CD4-positive, alpha-beta T cell treated with Interleukin-1 beta for 1 hour (primary cell): ENCODE data around the gene HAP1.
"Not testable (repeated sequence)": the region's sequence is repeated elsewhere in the genome, so short reads cannot be mapped to it uniquely, and the experiment has no call there.

ENCODE experiments used
- DNase-seq, 2 donors: peaks; one replicate each; pipeline ENCODE4 v3.0.0-alpha.2; 2020 to 2022

HAP1 gene

DNA sequence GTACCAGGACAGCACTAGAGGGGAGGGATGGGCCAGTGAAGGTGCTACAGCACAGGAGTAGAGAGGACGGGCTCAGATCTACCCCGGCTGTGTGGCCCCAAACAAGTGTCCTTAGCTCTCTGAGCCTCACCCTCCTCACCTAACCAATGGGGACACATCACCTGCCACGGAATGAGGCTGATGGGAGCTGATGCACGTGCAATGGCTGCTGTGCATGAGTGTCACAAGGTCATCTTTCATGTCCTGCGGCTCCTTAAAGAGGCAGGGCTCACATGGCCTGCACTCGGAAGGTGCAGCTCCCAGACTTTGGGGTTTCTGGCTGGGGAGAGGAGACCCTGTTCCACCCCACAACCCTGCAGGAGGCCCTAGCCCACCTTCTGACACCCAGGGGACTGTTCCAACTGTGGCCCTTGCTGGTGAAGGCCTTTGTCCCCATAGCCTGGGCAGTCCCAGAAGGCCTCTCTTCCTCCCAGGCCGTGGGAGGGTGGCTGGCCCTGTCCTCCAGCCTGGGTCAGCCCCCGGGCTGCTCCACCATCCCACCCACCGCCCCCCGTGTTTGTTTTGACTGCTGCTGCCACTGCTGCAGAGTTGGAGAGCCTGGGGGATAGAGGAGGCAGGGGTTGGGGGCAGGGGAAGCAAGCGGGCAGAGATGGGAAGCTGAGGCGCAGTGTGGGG is 10.5 kb downstream of the HAP1 start:
- DNase-seq = no peak

DNA sequence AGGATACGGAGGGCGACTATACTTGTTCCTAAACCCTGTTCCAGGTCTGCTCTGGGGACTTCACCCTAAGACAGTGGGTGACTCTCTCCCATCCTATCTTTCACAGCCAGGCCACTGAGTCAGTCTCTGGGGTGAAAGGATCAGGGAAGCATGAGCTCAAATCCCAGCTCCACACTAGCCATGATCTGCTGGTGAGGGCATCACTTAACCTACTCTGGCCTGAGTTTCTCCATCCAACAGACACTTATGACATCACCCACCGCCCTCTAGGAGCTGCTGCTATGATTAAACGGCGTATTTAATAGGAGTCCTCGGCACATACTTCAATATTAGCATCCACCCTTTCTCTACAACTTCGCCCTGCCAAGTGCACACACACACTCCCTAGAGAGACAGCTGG is 12.2 kb downstream of the HAP1 start:
- DNase-seq = no peak

DNA sequence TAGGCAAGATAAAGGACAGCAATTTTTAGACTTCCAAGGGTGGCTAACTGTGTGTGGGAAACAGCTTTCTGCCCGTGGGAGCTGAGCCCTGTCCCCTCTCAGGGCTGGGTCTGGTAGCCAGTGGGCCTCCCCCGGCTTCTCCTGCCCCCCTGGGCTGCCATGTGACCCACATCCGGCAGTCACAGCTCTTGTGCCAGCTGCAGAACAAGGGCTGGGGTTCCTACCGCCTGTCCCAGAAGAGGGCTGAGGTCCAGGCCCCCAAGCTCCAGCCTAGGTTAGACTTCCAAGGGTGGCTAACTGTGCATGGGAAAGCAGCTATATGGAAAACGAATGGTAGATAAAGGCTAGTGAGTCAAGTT is 16.2 kb downstream of the HAP1 start:
- DNase-seq = no peak

DNA sequence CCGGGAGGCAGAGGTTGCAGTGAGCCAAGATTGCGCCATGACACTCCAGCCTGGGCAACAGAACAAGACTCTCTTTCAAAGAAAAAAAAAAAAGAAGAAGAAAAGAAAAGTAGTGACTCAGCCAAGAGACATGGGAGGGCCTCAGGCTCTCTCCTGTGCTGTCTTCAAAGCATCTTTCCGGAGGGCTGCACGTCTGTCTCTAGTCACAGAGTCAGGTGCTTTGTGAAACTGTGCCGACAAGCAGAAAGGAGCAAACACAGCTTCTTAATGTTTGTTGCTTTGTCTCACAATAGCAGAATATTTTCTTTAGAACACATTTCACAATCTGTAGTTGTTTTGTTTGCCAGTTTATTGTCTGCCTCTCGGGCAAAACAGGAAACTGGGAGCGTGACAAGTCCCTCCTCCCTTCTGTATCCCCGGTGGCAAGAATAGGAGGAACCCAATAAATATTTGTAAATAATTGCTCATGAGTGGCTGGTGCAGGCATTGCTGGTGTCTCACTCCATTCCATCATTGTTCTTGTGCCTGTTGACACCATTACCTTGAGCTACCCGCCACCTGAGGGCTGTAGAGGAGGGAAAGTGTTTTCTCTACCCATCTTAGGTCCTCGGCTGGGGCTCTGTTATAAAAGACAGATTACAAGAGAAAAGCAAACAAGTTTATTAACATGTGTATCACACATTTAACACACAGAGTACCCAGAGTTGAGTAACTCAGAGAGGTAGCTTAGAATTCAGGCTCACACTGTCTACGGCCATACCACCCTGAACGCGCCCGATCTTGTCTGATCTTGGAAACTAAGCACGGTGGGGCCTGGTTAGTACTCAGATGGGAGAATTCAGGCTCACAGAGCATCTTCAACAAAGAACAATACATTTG is 16.8 kb downstream of the HAP1 start:
- DNase-seq = no peak

DNA sequence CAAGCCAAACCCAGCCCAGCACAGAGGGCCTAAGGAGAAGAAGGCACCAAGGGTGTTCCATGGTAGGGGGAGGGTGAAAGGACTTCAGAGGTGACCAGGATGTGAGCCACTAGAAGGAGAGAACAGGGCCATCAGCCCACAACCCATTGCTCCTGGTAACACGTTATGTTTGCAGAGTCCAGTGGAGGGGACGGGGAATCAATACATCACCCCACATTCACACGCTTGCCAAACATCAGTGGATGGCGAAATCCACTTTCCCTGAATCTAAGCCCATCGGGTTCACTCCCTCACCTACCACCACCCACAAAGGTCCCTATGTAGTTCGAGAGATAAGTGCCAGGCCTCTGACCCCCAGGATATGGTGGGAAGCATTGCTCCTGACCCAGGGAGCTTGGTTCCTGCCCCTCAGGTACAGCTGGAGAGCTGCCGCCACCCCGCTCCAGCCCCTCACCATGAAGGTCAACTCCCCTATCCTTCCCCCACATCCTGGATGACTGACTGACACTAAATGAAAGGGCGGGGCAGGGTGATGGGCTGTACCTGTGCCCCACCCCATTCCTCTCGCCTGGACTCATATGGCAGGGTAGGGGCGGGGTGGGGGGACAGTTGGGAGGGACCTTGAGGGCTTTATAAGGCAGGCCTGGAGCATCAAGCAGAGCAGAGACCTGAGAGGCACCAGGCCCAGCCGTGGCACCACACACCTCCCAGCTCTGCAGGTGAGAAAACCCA is 22.6 kb downstream of the HAP1 start, which contains the start of gene GAST:
Gene GAST (plus strand): TSS at position 663 of the 732 bp plus-strand sequence. CDS start 3,106 bp downstream, outside the sequence.
- no peak for DNase-seq

DNA sequence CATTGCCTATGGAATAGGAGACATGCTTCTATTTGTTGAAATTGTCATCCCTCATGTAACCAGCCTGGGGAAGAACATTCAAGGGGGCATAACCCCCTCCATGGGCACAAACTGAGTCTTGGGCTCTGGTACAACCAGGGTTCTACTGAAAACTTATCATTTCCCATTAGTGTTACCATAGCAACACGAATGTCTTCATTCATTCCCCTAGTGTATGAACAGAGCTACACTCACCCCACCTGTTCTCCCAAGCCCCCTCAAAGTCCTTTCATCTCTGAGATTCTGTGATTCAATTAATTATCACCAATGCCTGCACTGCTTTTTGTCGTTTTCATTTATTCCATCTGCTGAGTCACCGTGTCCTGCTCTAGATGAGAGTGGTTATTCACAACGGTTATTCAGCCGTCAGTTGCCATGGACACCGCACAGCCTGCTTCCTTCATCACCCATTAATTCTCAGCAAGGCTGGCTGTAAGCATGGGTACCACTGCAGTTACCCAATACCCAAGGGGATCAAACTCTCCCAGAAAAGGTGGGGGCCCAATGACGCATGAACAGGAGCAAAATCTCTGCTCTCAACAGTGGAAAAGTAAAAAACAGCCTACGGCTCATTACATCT is 23.9 kb downstream of the HAP1 start:
- no peak for DNase-seq

DNA sequence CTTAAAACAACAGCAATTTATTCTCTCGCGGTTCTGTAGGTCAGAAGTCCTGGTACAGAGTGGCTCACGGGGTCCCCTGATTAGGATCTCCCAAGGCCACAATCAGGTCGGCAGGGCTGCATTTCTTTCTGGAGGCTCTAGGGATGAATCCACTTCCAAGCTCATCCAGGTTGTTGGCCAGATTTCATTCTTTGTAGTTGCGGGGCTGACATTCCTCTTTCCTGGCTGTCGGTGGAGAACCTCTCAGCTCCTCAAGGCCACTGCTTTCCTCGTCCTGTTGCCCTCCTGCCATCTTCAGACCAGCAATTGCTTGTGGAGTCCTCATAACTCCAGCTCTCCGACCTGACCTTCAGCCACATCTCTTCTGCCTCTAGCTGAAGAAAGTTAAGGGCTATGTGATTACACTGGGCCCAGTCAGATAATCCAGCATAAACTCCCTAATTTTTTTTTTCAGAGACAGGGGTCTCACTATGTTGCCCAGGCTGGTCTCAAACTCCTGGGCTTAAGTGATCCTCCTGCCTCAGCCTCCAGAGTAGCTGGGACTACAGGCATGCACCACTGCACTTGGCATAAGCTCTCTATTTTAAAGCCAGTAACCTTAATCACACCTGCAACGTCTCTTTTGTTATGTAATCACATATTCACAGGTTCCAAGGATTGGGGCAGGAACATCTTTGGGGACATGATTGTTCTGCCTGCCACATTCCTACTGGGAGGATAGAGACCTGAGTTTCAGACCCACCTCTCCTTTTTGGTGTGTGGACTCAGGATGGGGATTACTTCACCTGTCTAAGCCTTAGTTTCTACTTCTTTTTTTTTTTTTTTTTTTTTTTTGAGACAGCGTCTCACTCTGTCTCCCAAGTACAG is 26.4 kb downstream of the HAP1 start:
- DNase-seq = no peak

DNA sequence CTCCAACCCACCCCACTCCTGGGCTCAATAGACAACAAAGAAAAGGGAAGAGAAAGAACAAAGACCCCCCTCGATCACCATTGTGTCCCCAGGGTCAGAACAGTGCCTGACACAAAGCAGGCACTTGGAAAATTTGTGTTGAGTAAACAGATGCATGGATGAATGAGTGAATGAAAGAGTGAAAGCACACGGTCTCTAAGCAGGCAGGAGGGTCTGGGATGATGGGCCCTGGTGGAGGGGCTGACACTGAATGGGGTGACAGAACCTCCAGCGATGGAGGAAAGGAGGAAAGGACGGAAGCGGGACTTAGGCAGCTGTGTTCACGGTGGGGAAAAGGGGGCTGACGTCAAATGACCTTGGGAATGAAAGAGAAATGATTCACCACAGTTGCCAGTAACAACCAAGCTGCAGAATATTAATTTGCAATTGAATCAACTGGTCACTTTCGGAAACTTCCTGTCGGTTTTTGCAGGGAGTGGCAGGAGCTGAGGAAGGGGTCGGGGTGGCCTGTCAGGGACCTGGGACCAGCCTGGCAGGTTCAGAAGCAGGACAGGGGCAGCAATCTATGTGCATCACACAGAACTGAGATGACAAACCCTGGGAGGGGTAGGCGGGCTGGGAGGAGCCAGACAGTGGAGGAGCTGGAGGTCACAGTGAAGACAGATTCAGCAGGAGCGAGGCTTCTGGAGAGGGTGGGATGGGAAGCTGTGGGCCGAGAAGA is 29.0 kb downstream of the HAP1 start:
- no peak for DNase-seq

DNA sequence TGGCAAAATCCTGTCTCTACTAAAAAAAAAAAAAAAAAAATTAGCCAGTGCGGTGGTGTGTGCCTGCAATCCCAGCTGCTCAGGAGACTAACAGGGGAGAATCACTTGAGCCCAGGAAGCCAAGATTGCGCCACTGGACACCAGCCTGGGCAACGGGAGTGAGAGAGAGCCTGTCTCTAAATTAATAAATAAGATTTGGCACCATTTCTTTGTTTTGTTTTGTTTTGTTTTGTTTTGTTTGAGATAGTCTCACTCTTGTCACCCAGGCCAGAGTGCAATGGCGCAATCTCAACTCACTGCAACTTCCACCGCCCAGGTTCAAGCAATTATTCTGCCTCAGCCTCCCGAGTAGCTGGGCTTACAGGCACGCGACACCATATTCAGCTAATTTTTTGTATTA is 31.7 kb downstream of the HAP1 start:
- DNase-seq = no peak

DNA sequence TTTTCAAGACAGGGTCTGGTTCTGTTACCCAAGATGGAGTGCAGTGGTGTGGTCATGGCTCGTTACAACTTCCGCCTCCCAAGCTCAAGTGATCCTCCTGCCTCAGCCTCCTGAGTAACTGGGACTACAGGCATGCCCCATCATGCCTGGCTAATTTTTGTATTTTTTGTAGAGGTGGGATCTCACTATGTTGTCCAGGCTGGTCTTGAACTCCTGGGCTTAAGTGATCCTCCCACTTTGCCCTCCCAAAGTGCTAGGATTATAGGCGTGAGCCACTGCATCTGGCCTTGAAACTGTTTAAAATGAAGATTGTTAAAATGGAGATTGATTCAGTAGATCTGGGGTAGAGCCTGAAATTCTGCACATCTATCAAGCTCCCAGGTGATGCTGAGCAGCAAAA is 33.6 kb downstream of the HAP1 start:
- DNase-seq = not testable (repeated sequence)

DNA sequence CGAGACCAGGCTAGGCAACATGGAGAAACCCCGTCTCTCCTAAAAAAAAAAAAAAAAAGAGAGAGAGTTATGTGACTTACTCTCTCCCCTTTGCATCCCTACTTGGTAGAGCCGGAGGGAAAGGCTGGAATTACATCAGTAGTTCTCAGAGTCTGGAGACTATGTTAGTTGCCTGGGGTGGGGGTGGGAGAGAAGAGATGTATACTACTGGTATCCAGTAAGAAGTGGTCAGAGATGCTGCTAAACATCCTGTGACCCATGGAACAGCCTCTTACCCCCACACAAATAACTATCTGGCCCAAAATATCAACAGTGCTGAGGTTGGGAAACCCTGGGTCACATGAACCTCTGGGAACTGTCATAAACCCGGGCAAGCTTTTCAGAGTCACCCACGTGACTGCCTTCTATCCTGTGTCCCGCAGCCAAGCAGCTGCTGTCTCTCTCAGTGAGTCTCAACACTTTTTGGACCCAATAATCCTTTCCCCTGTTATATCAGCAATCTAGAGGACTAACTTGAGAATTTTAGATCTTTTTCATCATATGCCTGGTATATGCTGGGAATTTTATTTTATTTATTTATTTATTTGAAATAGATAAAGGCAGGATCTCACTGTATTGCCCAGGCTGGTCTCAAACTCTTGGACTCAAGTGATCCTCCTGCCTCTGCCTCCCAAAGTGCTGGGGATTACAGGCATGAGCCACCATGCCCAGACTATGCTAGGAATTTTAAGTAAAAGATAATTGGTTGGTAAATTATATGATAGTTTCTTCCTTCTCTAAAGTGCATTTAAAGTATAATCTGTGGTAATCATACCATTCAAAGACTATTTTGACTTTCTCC is 37.1 kb downstream of the HAP1 start:
- peak in 1 of 2 donors; percentile 32 for DNase-seq

DNA sequence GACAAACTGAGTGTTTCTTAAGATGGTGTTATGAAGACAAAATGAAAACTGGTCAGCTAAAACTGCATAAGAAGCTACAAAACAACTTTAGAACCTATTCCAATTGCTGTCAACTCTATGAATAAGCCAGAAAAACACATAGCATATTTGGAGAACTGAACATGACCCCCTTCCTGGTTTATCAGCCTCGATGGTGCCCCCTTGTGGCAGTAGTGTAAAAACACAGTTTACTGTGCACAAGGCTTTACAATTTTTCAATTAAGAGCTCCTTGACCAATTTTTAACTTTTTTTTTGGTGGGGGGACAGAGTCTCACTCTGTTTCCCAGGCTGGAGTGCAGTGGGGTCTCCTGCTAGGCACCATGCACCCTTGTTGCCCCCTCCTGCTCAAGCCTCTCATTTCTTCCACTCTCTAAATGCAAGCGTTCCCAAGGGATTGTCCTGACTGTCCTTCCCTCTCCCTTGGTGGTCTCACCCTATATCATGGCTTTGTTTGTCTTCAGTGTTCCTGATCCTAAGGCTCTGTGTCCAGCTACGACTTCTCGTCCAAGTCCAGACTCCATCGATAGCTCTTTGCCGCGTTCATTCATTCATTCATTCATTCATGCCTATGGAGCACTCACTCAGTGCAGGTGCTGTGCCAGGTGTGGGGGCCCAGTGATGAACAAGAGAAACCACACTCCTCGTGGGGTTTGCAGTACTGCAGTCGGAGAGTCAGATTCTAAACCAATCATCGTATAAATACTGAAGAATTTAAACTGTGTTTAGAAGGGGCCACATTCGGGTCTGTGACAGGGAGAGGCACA is 38.3 kb downstream of the HAP1 start:
- peak; percentile 75 to 82 for DNase-seq

DNA sequence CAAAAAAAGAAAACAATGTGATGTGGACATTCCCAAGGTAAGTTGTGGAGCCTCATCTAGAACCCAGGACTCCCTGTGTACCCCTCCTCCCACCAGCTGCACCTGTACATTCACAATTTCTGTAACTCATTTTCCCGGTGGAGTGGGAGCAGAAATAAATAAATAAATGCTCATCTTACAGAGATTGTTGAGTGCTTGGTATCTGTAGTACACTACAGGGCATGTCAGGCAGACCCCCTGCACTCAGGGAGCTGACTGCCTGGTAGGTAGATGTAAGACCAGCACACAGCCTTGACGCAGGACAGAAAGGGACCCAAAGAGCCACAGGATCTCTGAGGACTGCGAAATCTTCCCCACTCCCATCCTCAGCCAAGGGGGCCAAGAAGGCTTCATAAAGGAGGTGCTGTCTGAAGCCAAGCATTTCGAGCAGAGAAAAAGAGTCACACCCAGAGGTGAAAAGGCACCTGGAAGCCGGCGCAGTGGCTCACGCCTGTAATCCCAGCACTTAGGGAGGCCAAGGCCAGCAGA is 39.2 kb downstream of the HAP1 start:
- no peak for DNase-seq

DNA sequence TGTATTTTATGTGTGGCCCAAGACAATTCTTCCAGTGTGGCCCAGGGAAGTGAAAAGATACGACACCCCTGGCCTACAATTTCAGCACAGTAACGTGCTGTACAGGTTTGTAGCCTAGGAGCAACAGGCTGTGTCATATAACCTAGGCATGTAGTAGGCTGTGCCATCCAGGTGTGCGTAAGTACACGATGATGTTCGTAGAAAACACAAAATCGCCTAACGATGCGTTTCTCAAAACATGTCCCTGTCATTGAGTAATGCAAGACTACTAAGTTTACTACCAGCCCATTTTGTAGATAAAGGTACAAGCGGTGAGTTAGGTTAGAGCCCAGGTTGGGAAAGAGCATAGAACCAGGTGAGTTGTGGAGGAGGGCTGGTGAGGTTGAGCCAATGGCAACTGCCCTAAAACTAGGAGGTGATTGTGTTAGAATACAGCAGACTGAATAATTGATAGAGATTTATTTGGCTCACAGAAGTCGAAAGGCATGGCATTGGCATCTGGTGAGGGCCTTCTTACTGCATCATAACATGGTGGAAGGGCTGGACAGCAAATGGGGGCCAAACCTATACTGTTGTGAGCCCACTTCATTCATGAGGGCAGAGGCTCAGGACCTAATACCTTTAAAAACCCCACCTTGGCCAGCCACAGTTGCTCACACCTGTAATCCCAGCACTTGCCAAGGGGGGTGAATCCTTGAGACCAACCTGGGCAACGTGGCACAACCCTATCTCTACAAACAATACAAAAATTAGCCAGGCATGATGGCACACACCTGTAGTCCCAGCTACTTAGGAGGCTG is 41.5 kb downstream of the HAP1 start:
- peak; percentile 9 to 47 for DNase-seq

DNA sequence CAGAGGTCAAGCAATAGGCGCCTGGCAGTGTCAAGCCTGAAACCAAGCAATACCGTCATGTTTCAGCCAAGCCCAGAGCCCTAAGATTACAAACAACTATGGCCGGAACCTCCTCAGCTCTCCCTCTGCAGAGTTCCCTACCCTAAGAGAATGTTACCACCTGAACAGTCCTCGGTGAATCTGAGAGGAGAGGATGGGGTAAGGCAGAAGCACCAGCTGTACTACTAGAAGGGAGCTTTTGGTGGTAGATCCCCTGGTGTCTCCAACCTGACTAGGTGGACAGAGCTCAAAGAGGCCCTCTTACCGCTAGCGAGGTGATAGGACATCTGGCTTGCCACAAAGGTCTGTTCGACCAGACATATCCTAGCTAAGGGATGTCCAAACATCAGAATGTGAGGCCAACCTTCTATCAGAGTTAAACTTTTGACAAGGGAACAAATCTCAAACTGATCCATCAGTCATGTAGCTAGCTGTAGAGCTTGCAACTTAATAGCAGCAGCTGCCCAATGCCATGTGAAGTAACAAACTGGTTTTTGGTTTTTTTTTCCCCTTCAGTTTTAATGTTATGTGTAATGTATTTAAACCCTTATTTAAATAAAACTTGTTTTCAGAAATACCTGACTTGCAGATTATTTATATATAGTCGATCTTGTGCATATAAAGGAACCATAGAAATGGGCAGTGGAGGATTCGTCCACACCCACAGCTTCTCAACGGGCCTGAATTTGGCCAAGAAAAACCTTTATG is 43.2 kb downstream of the HAP1 start:
- peak in 1 of 2 donors; percentile 47 for DNase-seq

DNA sequence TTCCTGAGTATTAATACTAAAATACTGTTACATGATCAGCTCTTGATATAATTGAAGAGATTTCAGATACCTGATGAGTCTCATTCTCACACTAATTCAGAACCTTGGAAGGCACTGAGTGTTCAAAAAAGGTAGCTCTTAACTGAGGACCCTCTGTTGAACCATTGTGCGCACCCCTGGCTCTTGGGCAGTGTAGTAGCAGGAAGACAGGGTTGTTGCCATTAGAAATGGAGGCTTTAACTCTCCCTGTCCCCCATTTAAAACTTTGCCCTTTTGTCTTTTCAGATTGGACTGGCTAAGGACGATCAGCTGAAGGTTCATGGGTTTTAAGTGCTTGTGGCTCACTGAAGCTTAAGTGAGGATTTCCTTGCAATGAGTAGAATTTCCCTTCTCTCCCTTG is 43.9 kb downstream of the HAP1 start:
- DNase-seq = no peak

DNA sequence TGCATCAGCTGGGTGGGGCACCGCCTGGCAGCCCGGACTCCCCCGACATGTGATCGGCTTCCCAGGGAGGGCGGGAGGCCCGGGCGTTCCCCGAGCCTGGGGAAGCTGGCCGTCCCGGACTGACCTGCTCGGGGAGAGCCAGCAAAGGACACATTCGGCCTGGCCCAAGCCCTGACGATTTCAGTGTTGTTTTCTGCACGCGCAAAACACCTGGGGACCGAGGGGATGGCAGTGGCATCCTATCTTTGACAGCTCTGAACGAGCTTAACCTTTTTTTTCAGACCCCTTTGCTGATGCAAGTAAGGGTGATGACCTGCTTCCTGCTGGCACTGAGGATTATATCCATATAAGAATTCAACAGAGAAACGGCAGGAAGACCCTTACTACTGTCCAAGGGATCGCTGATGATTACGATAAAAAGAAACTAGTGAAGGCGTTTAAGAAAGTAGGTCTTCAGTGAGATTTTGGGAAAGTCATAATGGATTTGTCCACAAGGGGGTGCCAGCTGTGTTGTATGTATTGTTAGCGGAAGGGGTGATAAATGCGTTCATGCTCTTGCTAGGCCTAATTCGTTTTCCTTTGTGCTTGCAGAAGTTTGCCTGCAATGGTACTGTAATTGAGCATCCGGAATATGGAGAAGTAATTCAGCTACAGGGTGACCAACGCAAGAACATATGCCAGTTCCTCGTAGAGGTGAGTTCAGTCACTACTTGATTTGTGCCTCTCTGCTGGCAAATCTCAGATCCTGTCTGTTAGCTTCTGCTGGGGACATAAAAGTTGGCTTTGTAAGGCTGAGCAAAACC is 44.7 kb downstream of the HAP1 start:
- peak; percentile 52 to 74 for DNase-seq
